GM19467 (cell line): ENCODE results near the gene SAMD10.

Experiments used
- ATAC-seq: cut with Tn5 transposase; IDR thresholded peaks from one replicate; pipeline ENCODE4 v1.9.1; 2021; ENCODE audit warnings: mild to moderate bottlenecking, moderate library complexity; ENCODE audit not compliant: unreplicated experiment

Gene SAMD10

DNA sequence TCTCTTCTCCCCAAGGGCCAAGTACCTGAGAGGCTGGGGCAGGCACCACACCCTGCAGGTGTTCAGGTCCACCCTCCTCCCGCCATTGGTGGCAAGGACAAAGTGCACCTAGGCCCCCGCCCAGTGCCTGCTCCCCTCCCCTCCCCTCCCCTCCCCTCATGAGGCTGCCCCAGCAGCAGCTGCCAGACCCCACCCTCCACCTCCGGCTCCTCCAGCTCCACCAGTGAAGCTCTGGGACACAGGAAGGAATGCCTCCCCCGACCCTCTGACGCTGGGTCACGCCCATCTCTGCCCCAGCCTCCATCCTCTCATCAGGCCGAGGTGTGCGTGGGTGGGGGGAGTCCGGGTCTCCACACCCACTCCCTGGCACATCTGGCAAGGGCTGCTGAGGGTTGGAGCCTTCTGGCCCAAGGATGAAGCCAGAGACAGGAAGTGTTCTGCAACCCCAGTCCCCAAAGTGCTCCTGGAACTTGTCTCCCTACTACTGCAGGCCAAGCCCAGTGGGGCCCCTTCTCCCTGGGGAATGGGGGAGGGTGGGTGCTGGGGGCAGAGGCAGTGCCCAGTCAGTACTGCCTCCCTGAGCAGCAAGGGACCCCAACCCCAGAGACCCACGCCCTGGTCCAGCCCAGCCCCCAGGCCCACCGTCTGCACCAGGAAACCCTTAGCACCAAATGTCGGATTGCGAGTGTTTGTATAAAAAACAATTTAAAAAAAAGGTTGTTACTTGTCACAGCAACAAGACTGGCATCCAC lies 21.6 kb downstream of the SAMD10 start:
- ATAC-seq = no peak

DNA sequence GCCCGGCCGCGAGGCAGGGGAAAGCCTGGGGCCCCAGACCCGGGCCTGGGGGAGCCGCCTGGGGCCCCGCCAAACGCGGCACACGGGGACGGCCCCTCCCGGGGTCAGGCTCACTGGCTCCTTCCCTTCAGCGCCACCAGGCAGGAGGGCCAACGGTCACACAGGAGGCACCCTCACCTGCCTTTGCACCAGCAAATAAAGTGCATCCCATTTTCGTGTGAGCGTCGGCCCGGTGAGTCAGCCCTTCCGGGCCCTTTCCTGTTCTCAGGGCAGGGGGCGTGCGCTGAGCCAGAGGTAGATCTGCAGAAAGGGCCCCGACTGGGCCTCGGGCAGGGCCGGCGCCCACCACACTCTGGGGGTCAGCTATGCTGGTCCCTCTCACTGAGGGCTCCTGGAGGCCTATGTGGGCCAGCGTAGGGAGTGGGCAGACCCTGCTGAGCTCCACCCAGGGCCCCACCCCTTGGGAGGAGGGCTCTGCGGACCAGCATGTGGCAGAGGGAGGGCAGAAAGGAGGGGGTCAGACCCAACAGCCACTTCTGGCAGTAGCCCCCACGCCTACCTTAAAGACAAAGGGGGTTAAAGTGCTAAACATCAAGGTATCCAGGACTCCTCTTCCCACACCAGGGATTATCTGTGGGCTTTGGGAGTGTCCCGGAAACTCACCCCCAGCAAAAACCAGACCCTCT lies 22.3 kb downstream of the SAMD10 start:
- ATAC-seq = no peak

DNA sequence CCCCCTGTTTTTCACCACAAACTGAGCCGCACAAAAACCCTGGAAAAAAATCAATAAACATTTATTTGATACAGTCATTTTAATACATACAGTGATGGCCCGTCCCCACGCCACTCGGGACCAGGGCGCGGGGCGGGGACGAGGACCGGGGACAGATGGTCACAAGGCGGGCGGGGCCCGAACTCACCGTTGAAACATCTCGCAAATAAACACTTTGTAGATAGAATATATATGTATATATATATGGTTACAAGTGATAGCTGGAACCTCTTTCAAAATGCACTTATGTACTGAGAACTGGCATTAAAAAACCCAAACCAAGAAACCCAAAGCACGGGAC lies 22.8 kb downstream of the SAMD10 start:
- ATAC-seq = no peak

DNA sequence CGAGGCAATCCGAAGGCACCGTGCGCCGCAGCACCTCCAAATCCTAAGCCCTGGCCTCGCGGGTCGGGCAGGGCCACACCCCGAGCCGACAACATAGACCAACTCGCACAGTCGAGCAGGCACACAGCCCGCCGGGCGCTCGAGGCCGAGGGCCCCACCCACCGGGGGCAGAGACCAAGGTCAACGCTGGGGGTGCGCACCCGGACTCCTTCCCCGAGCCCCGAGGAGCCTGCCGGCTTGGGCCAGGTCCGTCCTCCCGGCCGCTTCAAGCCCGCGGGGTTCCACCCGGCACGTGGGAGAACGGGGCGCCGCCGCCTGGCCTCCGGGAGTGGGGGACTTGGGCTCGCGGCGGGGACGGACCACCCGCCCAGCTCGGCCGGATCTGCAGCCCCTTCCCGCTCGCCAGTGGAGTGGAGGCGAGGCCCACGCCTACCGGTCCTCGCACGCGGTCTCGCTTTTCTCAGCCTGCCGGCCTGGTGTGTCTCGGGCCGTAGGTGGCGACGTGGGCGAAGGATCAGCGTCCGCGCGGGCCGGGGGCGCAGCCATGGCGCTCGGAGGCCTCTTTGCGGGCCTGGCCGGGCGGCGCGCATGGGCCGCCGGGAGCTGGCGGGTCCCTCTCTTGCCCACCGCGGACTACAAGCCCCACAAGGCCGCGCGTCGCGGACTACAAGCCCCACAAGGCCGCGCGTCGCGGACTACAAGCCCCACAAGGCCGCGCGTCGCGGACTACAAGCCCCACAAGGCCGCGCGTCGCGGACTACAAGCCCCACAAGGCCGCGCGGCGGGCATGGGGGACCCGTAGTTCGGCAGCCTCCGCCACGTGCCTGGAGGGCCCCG lies 23.4 kb downstream of the SAMD10 start, which contains the start of gene UCKL1:
Gene UCKL1, minus strand, starts transcription at position 590 of the 837 bp plus-strand sequence. Its CDS starts 44 bp downstream, at position 546.
- ATAC-seq = peak; percentile 61

DNA sequence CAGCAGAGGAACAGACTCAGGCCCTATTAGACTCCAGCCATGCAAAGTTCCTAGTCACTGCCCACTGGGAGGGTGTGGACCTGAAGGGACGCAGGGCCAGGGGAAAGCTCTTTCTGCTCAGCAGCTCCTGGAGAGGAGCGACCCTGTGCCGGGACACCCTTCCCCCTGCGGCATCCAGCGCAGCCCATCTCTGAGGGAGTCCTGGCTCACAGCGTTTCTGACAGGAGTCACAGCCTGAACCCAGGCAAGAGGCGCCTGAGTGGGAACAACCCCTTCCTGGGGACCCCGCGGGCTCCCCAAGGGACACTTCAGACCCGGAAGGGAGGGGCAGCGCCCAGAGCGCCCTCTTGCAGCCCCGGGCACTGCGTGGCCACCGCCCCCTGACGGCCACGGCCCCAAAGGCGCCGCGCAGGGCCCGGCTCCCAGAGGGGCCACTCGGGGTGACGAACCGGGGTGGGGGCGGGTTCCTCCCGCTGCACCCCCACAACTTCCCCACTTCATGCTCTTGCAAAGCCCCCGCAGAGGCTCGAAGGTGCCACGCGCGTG lies 24.1 kb downstream of the SAMD10 start:
- no peak for ATAC-seq

DNA sequence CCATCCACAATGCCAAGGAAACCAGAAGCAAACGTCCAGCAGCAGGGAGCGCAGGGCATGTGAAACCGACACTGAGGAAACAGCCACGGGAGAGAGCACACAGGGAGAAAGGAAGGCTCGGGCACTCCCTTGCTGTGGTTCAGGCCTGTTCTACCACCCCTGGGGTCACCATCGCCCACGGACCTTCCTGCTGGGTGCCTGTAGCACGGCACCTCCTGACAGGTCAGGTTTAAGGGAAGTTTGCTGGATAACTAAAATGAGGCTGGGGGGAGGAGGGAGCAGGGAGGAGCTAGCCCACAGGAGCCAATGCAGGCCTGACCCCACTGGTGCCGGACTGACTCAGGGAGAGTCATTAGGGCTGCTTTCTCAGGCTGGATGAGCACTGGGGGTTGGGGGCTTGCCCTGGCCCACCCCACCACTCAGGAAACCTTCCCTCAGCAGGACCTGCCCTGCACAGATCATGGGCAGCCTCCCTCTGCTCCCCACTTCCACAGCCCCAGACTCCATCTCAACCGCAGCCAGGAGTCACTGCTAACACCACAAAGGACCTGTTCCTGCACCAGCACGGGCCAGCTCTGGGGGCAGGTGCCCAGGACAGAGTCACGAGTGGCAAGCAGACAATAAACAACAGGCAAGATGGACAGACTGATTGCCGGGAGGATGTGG lies 25.5 kb downstream of the SAMD10 start:
- ATAC-seq = no peak

DNA sequence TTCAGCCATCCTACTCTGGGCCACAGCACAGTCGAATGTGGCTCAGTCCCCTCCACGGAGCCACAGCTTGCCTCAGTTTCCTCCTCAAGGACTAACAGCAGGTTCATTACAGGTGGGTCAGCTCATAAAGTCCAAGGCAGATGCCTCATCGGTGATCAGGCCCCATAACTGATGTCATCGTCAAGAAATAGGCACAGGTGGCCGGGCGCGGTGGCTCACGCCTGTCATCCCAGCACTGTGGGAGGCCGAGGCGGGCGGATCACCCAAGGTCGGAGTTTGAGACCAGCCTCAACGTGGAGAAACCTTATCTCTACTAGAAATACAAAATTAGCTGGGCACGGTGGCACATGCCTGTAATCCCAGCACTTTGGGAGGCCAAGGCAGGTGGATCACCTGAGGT lies 26.7 kb downstream of the SAMD10 start:
- no peak for ATAC-seq

DNA sequence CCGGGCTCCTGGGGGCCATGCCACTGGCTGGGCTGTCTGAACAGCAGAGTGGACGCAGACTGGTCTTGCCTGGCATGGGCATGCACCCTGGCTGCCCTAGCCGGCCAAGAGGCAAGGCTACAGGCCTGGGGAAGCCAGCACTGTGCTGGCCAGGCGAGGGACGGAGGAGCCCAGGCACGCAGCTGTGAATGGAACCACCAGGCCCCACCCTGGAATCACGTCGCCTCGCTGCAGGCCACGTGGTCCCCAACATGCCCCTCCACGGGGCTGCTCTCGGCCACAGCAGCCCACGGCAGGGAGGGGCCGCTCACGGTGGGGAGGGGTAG lies 27.3 kb downstream of the SAMD10 start:
- no peak for ATAC-seq

DNA sequence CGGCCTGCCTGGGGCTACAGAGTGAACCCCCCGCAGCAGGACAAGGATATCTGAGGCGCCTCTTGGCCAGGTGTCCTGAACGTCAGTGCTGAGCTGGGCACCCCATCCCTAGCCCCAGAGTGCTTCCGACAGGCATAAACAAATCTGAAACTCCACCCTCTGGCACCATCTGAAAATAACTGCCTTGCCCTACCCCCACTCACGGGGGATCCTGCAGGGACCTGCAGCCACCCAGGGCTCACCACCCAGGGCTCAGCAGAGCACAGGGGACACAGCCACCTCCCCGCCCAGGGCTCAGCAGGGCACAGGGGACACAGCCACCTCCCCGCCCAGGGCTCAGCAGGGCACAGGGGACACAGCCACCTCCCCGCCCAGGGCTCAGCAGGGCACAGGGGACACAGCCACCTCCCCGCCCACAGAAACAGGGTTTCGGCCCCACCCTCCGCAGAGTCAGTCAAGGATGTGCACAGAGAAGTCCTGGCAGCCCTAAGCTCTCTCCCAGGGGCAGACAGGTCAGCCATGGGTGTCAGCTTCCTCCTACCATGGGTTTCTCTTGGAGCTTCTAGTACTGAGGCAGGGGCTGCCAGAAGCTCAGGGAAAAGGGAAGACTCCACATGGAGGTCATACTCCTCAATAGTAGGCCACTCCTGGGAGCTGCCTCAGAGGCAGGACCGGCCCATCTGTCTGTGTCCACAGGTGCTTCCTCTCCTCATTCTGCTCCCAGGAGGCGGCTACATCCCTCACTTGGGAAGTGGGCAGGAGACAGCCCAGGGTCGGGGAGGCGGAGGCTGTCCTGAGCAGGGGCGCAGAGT lies 27.8 kb downstream of the SAMD10 start:
- ATAC-seq = no peak

DNA sequence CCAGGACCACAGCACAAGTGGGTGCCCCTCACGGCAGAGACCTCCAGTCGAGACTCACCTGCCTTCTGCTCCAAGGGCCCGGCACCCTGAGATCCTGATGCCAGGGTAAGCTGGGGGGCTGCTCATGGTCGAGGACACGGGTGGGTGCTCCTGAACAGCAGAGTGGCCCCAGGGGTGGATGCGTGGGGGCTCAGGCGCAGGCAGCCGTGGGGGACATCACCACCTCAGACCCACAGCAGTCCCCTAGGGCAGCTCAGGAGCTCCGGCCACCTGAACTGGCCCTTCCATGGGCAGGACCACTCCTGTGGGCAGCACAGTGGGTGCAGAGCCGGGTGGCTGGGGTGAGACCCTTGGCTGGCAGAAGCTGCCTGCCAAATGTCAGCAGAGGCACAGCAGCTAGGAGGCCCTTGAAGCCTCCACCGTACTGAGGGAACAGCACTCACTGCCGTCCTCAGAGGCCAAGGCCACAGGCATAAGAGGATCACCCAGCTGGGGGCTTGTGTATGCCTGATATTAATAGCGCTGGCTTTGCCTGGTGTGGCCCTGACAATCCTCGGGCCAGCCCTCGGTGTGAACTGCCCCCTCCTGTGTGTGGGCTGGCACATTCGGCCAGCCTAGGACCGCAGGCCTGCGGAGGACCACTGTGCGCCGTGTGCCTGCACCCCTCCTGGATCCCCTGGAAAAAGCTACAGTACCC lies 28.6 kb downstream of the SAMD10 start:
- no peak for ATAC-seq

DNA sequence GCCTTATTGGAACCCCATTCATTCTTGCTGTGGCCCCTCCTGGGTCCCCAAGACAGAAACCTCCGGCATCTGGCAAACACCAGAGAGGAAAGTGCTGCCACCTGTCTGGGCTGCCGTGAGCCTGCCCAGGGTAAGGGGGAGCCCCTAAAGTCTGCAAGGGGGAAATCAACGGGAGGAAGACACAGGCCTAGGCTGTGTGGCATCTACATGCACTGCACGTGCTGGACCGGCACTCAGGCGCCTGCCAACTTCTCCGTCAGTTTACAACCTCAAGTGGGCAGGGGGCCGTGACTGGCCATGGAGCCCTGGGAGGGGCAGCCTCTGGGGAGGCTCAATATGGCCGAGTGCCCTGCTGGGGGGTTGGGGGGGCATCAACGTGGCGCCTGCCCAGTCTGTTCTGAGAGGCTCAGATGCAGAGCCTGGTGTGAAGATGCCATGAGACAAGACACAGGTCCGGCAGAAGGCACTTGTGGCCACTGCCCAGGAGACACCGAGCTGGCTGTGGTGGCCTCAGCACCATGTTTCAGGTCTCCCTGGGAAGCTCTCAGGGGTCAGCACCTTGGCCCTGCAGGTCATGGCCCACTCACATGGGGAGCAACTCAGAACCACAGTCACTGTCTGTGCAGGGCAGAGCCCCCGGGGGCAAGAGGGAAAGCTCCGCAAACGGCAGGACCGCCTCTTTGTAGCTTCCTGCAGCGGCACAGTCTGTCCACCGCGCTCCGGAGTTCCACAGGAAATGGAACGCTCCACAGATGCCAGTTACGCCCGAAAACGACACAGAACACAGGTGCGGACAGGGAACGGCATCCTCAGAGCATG lies 31.6 kb downstream of the SAMD10 start:
- ATAC-seq = no peak

DNA sequence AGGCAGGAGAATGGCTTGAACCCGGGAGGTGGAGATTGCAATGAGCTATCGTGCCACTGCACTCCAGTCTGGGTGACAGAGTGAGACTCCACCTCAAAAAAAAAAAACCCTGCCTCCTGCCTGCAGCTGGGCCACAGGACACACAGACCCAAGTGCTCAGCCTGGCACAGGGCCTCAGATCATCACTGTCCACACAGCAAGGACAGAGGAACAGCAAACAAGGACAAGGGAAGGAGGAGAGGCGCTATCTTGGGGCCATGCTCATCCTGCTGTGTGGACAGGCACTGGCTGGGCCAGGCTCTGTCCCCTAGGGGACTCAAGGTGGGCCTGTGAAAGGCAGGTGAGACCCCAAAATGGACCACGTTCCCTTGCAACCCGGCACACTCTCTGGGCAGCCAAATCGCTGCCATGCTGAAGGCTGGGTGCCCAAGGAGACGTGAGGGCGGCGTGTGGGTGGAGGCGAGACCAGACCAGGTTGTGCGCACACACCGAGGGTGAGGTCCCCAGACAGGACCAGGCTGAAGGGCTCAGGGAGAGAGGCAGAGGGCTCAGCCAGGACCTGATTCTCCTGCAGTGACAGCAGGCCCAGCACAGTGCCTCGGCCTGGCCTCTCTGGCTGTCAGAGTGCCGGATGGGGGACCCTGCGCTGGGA lies 32.3 kb downstream of the SAMD10 start:
- ATAC-seq = no peak

DNA sequence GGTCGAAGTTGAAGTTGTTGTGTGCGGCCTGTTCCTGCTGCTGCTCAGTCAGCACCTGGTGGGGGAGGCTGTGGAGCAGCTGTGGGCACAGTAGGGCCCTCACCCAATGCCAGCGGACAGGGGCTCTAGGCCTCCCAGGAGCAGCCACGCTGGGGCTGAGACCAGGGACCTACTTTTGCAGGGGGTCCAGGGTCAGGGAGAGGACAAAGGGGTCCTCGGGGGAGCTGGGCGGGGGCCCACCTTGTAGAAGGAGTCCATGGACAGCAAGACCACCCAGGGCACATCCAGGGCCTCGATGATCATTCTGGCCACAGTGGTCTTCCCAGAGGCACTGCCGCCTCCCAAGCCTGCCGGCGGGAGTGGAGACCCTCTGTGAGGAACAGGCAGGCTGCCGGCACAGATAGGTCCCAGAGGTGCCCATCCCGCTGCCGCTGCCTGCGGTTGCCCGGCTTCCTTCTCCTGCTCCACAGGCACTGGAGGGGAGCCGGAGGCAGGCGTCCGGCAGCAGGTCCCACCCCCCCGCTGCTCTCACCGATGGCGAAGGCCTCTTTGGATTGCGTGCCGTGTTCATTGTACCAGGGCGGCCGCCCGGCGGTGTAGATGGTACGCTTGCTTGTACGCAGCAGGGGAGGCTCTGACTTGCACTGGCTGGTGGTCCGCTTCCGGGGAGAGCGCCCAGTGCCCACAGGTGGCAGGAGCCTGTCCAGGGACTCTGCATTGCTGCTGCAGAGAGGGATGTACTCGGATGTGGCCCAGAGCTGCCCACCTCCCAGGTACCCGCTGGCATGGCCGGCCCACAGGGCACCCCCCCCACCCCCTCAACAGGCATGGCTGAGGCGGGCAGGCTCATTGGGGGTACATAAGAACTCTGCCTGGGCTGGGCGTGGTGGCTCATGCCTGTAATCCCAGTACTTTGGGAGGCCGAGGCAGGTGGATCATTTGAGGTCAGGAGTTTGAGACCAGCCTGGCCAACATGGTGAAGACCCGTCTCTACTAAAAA lies 33.2 kb downstream of the SAMD10 start:
- no peak for ATAC-seq

DNA sequence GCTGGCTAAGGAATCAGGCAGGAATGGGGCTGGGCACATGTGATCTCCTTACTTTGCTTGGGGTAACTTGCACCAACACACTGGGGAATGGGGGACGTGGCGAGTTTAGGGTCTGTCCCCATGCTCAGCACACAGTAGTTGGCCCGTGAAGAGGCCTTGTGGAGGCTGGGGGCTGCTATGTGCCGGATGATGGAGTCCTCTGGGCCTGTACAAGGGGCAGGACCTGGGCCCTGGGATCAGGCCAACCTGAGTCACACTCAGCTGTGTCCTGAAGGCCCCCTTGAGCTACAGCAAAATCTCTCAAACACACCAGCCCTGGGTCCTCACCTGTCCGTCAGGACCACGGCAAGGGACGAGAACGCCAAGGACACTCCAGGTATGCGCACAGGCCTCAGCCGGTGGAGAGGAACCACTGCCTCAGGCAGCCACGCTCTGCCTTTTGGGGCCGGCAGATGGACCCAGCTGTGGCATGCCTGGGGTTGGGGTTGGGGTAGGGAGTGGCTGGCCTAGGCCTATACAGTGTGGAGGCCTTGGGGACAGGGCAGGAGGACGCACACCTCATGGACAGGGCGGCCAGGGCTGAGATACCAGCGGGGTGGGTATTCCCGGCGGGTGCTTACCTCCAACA lies 34.3 kb downstream of the SAMD10 start:
- no peak for ATAC-seq

DNA sequence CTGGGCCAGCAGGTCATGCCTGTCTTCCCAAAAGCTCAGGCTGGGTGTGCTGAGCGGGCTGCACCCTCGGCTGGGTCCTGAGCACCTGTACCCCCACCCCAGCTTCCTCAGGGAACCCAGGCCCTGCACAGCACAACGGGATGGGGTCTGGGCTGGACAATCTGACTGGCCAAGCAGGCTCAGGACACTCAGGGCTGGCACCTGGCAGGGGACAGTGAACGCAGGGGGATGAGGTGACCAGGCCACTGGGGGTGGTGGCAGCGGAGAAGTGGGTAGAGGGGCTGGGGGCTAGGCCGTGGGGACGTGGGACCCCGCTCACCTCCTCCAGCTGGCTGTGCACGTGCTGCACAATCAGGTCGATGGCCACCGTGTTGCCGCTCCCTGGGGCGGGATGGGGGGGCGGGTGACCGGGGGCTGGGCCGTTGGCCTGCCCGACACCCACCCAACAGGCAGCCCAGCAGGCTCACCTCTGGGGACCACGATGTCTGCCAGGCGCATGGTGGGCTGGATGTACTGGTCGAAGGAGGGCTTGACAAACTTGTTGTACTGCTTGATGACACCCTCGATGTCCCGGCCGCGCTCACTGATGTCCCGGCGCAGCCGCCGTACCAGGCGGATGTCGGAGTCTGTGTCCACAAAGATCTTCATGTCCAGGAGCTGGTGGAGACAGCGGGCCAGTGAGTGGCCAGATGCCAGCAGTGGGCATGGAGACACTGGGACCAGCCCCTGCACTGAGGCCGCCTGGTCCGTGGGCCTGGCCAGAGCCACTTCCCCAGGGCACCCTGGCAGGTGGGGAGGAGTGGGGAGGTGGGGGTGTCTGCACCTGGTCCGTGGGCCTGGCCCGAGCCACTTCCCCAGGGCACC lies 35.1 kb downstream of the SAMD10 start:
- no peak for ATAC-seq

DNA sequence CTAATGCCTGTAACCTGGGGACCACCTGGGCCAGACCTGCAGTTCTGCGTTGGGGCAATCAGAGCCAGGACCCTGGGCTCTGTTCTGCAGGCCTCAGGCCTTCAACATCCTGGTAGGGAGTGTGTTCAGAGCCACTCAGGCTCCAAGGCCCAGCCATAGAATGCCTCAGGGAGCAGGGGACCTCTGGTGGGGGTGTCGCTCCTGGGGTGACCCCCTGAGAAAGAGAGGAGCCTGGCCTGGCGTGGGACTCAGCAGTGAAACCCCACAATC lies 35.7 kb downstream of the SAMD10 start:
- no peak for ATAC-seq
